GM23338 (cell line): Measurements from ENCODE around the gene ABCC3.

ENCODE experiments used
- CREB1 ChIP-seq: fragments of 250-450 bp; sonication (Bioruptor Pico); IDR thresholded peaks from 2 replicates; pipeline ENCODE4 v1.5.0; 2020; ENCODE audit warnings: low read depth, mild to moderate bottlenecking, moderate library complexity
- CTCF ChIP-seq, 2 experiments: fragments of 200-600 bp in 1 of 2; sonication (generic) in 1 of 2; conservative IDR thresholded peaks; 2 replicates each; pipeline versions ENCODE4 v1.5.1 to v1.6.1; 2016 to 2017; ENCODE audit warnings: antibody characterized with exemption in 2 of 2, low read depth in 2 of 2, mild to moderate bottlenecking in 2 of 2, moderate library complexity in 1 of 2
- ETS1 ChIP-seq: IDR thresholded peaks from 2 replicates; pipeline ENCODE4 v1.6.1; 2016; ENCODE audit warnings: antibody characterized with exemption
- EZH2 ChIP-seq: fragments of 200-600 bp; sonication (generic); IDR thresholded peaks from one replicate; pipeline ENCODE4 v1.8.0; 2017; ENCODE audit warnings: antibody characterized with exemption, mild to moderate bottlenecking, low read depth; ENCODE audit not compliant: unreplicated experiment
- EZH2phosphoT487 ChIP-seq: fragments of 200-600 bp; sonication (generic); IDR thresholded peaks from one replicate; pipeline ENCODE4 v1.8.1; 2018; ENCODE audit warnings: antibody characterized with exemption; ENCODE audit not compliant: unreplicated experiment
- JUNB ChIP-seq: IDR thresholded peaks from one replicate; pipeline ENCODE4 v1.6.1; 2016; ENCODE audit warnings: antibody characterized with exemption; ENCODE audit not compliant: unreplicated experiment
- POLR2AphosphoS5 ChIP-seq: IDR thresholded peaks from 2 replicates; pipeline ENCODE4 v1.6.1; 2016; ENCODE audit warnings: antibody characterized with exemption, low read depth
- STAT1 ChIP-seq: IDR thresholded peaks from one replicate; pipeline ENCODE4 v1.6.1; 2016; ENCODE audit warnings: antibody characterized with exemption; ENCODE audit not compliant: unreplicated experiment
- ZNF331 ChIP-seq: fragments of 250-450 bp; sonication (Bioruptor Pico); IDR thresholded peaks from 2 replicates; pipeline ENCODE4 v1.5.0; 2020; ENCODE audit warnings: low read depth, mild to moderate bottlenecking, moderate library complexity
- TF ChIP-seq, protein P1 (sequence below): IDR thresholded peaks from one replicate; pipeline ENCODE4 v1.6.1; 2018; ENCODE audit warnings: antibody characterized with exemption; ENCODE audit not compliant: unreplicated experiment

DNA sequence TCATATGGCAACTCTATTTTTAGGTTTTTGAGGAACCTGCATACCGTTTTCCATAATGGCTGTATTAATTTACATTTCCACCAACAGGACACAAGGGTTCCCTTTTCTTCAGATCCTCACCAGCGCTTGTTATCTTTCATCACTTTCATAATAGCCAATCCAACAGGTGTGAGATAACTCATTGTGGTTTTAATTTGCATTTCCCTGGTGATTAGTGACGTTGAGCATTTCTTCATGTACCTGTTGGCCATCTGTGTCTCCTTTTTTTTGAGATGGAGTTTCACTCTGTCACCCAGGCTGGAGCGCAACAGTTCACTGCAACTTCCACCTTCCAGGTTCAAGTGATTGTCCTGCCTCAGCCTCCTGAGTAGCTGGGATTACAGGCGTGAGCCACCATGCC lies 36.2 kb upstream of the ABCC3 start:
- TF ChIP-seq CTCF (conservative IDR thresholded peaks at IDR 0.05; ENCODE audit: low read depth in 2 of 2), result no peak
- TF ChIP-seq POLR2AphosphoS5, result no peak
- no peak for TF ChIP-seq EZH2
- TF ChIP-seq EZH2phosphoT487, result no peak
- no peak for TF ChIP-seq JUNB
- no peak for TF ChIP-seq STAT1
- TF ChIP-seq ETS1, result no peak
- TF ChIP-seq, protein P1, sequence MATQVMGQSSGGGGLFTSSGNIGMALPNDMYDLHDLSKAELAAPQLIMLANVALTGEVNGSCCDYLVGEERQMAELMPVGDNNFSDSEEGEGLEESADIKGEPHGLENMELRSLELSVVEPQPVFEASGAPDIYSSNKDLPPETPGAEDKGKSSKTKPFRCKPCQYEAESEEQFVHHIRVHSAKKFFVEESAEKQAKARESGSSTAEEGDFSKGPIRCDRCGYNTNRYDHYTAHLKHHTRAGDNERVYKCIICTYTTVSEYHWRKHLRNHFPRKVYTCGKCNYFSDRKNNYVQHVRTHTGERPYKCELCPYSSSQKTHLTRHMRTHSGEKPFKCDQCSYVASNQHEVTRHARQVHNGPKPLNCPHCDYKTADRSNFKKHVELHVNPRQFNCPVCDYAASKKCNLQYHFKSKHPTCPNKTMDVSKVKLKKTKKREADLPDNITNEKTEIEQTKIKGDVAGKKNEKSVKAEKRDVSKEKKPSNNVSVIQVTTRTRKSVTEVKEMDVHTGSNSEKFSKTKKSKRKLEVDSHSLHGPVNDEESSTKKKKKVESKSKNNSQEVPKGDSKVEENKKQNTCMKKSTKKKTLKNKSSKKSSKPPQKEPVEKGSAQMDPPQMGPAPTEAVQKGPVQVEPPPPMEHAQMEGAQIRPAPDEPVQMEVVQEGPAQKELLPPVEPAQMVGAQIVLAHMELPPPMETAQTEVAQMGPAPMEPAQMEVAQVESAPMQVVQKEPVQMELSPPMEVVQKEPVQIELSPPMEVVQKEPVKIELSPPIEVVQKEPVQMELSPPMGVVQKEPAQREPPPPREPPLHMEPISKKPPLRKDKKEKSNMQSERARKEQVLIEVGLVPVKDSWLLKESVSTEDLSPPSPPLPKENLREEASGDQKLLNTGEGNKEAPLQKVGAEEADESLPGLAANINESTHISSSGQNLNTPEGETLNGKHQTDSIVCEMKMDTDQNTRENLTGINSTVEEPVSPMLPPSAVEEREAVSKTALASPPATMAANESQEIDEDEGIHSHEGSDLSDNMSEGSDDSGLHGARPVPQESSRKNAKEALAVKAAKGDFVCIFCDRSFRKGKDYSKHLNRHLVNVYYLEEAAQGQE, result no peak
- no peak for TF ChIP-seq CREB1 (CRISPR knock-in tag)
- TF ChIP-seq ZNF331 (CRISPR knock-in tag), result no peak
